HepG2 (cell line): ENCODE data around the gene STAB2.

Experiments
- BRD4 ChIP-seq: sonication (generic); formaldehyde crosslinking; IDR thresholded peaks from 2 replicates; pipeline ENCODE4 v1.4.0; 2020; ENCODE audit warnings: missing genetic modification reagents
- CHD2 ChIP-seq: IDR thresholded peaks from 2 replicates; pipeline ENCODE4 v1.6.1; 2011; ENCODE audit warnings: low read depth, low read length, improper control_type of control experiment
- ELK4 ChIP-seq: sonication (generic); formaldehyde crosslinking; IDR thresholded peaks from 2 replicates; pipeline ENCODE4 v1.9.0; 2021; ENCODE audit warnings: missing genetic modification reagents, borderline replicate concordance
- PHF8 ChIP-seq: sonication (generic); formaldehyde crosslinking; IDR thresholded peaks from 2 replicates; pipeline ENCODE4 v1.5.0; 2020; ENCODE audit warnings: missing genetic modification reagents
- SMYD3 ChIP-seq: sonication (generic); formaldehyde crosslinking; IDR thresholded peaks from 2 replicates; pipeline ENCODE4 v1.8.1; 2023; ENCODE audit warnings: mild to moderate bottlenecking, missing genetic modification reagents
- SOX5 ChIP-seq: IDR thresholded peaks from 2 replicates; pipeline ENCODE4 v1.6.1; 2016; ENCODE audit warnings: borderline replicate concordance
- ZNF383 ChIP-seq: sonication (generic); formaldehyde crosslinking; IDR thresholded peaks from 2 replicates; pipeline ENCODE4 v1.4.0; 2020; ENCODE audit warnings: missing genetic modification reagents, mild to moderate bottlenecking, borderline replicate concordance
- ZNF572 ChIP-seq: sonication (generic); formaldehyde crosslinking; IDR thresholded peaks from 2 replicates; pipeline ENCODE4 v1.5.1; 2020; ENCODE audit warnings: mild to moderate bottlenecking, missing genetic modification reagents
- ZNF619 ChIP-seq: sonication (generic); formaldehyde crosslinking; IDR thresholded peaks from 2 replicates; pipeline ENCODE4 v1.4.0; 2020; ENCODE audit warnings: mild to moderate bottlenecking, missing genetic modification reagents
- TF ChIP-seq, protein P1 (sequence below): sonication (generic); formaldehyde crosslinking; IDR thresholded peaks from 2 replicates; pipeline ENCODE4 v1.8.0; 2022; ENCODE audit warnings: mild to moderate bottlenecking, missing genetic modification reagents
- TF ChIP-seq, protein P2 (sequence below): sonication (generic); formaldehyde crosslinking; IDR thresholded peaks from 2 replicates; pipeline ENCODE4 v1.5.0; 2020; ENCODE audit warnings: mild to moderate bottlenecking, missing genetic modification reagents, borderline replicate concordance
- TF ChIP-seq, protein P3 (sequence below), 2 experiments: sonication (generic) in 1 of 2; formaldehyde crosslinking in 1 of 2; IDR thresholded peaks; 2 replicates each; pipeline versions ENCODE4 v1.4.0 to v1.6.1; 2018 to 2020; ENCODE audit warnings: missing genetic modification reagents in 2 of 2, borderline replicate concordance in 1 of 2, low read depth in 1 of 2, mild to moderate bottlenecking in 1 of 2, missing biosample characterization in 1 of 2

GRCh38 chr12:103765322-103765721 is 178.2 kb downstream of the STAB2 start:
- TF ChIP-seq ELK4 (CRISPR knock-in tag) (no peak), SOX5 (CRISPR knock-in tag) (no peak), ZNF572 (CRISPR knock-in tag) (no peak), BRD4 (no peak), ZNF619 (no peak), PHF8 (no peak), CHD2 (no peak), ZNF383 (no peak), SMYD3 (CRISPR knock-in tag) (no peak)
- TF ChIP-seq, protein P1, sequence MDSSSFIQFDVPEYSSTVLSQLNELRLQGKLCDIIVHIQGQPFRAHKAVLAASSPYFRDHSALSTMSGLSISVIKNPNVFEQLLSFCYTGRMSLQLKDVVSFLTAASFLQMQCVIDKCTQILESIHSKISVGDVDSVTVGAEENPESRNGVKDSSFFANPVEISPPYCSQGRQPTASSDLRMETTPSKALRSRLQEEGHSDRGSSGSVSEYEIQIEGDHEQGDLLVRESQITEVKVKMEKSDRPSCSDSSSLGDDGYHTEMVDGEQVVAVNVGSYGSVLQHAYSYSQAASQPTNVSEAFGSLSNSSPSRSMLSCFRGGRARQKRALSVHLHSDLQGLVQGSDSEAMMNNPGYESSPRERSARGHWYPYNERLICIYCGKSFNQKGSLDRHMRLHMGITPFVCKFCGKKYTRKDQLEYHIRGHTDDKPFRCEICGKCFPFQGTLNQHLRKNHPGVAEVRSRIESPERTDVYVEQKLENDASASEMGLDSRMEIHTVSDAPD (CRISPR knock-in tag) = no peak
- TF ChIP-seq, protein P2, sequence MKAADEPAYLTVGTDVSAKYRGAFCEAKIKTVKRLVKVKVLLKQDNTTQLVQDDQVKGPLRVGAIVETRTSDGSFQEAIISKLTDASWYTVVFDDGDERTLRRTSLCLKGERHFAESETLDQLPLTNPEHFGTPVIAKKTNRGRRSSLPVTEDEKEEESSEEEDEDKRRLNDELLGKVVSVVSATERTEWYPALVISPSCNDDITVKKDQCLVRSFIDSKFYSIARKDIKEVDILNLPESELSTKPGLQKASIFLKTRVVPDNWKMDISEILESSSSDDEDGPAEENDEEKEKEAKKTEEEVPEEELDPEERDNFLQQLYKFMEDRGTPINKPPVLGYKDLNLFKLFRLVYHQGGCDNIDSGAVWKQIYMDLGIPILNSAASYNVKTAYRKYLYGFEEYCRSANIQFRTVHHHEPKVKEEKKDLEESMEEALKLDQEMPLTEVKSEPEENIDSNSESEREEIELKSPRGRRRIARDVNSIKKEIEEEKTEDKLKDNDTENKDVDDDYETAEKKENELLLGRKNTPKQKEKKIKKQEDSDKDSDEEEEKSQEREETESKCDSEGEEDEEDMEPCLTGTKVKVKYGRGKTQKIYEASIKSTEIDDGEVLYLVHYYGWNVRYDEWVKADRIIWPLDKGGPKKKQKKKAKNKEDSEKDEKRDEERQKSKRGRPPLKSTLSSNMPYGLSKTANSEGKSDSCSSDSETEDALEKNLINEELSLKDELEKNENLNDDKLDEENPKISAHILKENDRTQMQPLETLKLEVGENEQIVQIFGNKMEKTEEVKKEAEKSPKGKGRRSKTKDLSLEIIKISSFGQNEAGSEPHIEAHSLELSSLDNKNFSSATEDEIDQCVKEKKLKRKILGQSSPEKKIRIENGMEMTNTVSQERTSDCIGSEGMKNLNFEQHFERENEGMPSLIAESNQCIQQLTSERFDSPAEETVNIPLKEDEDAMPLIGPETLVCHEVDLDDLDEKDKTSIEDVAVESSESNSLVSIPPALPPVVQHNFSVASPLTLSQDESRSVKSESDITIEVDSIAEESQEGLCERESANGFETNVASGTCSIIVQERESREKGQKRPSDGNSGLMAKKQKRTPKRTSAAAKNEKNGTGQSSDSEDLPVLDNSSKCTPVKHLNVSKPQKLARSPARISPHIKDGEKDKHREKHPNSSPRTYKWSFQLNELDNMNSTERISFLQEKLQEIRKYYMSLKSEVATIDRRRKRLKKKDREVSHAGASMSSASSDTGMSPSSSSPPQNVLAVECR (CRISPR knock-in tag) = no peak
- TF ChIP-seq, protein P3, sequence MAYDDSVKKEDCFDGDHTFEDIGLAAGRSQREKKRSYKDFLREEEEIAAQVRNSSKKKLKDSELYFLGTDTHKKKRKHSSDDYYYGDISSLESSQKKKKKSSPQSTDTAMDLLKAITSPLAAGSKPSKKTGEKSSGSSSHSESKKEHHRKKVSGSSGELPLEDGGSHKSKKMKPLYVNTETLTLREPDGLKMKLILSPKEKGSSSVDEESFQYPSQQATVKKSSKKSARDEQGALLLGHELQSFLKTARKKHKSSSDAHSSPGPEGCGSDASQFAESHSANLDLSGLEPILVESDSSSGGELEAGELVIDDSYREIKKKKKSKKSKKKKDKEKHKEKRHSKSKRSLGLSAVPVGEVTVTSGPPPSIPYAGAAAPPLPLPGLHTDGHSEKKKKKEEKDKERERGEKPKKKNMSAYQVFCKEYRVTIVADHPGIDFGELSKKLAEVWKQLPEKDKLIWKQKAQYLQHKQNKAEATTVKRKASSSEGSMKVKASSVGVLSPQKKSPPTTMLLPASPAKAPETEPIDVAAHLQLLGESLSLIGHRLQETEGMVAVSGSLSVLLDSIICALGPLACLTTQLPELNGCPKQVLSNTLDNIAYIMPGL (CRISPR knock-in tag; IDR thresholded peaks at IDR 0.05; ENCODE audit: borderline replicate concordance in 1 of 2, low read depth in 1 of 2) = no peak
